GM18498 (cell line): Measurements from ENCODE around the gene NRP2.

Experiments used
- ATAC-seq: cut with Tn5 transposase; IDR thresholded peaks from one replicate; pipeline ENCODE4 v1.9.1; 2021; ENCODE audit warnings: mild to moderate bottlenecking, moderate library complexity; ENCODE audit not compliant: unreplicated experiment

Gene NRP2

GRCh38 chr2:205727174-205727573 lies 44.9 kb downstream of the NRP2 start:
- ATAC-seq, result no peak

DNA sequence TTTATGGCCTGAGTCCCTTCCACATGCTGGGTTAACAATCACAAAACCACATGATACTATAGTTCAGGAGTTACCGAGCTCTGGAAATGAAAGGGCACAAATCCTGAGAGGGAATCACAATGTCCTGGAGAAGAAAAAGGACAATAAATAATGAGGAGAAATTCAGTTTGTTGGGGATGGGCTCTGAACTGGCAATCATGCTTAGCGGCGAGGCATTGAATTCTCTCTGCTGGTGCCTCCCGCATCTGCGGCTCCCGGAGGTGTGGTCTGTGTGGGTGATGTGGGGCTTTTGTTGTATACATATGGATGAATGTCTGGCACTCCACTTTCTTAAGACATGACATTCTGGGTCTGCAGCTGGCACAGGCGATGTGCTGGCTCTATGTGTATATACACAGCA lies 46.1 kb downstream of the NRP2 start:
- no peak for ATAC-seq

DNA sequence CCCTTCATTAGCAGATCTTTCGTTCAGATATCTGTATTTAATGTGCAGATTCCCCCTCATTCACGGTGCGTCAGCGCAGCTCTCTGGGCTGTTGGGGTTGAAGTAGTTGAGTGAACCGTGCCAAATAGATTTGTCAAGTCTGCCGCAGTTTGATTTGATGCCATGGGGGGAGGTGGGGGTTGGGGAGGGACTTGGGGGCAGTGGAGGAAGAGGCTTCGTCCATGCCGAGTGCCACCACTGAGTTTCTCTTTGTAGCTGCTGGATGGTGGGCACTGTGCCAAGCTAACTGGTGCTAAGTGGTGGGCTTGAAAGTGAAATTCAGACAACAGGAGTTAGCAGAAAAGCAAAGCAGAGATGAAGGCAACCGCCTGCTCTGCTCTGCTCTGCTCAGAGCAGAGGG lies 47.9 kb downstream of the NRP2 start:
- no peak for ATAC-seq

DNA sequence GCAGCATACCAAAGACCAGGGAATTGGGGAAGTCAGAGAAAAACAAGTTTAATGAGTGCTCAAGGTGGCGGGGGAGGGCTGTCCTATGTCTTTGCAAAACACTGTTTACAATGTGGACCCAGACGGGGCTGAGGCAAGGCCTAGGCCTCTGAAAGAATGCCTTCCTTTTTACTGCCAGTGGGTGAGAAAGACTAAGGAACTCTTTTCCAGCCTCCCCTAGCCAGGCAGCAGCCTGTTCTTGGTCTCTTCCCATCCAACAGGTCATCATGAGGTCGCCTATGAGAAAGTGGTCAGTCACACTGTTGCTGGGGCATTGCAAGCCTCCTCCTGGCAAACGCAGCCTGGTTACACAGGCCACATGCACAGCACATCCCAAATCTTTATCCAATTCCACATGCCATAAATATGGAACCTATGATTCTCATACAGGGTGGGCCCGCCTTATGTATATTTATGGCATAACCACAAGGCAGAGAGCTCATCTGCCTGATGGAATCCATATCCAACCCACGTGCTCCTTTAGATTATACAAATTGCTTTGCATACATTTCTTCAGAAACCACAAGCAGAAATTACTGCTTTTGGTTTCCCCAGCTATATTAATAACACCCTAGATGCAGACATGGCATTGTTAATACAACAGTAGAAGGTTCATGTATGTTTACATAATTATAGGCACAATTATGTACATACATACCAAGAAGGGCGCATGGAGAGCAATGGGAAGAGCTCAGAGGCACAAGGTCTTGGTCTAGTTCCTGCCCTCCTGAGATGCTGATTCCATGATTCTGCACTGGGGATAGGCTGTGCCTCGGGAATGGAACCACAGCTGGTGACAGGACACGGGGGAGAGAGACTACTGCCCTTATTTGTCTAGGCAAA lies 48.6 kb downstream of the NRP2 start:
- no peak for ATAC-seq

DNA sequence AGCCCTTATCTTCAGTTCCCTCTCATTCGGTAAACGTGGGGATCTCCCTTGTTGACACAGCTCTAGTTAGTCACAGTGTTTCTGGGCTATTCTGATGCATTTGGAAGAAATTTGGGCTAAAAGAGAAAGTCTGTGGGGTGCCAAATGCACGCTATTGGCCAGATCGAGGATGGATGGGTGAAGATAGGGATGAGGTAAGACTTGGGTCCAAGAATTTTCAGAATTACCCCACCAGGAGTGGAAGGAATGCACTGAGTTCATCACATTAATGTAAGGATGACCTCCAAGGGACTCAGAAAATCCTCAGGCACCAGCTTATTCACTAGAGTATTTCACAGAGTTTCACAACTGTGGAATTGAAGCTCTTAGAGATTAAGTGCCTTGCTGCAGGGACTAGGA lies 49.3 kb downstream of the NRP2 start:
- ATAC-seq, result no peak

- no peak for ATAC-seq
Observed at GRCh38 chr2:205732314-205732713, 50.0 kb downstream of the NRP2 start.

- ATAC-seq, result no peak
Observed at GRCh38 chr2:205733082-205733481, 50.8 kb downstream of the NRP2 start.

DNA sequence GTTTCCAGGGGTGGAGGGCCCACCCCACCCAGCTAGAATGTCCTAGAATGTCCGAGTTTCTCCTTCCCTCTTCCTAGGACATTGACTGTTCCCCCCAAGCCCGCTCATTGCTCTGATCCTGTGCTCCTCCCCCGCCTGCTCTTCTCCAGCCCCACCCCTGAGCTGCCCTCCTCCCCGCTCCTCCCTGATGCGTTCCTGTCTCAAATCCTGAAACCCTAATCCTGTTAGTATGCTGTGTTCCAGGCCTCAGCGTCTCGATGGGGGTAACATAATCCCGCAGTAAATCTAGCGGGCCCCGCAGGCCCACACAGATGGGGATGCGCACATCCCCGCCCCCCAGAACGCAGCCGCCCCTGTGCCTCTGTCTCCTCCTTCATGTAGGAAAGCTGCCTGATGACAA lies 51.3 kb downstream of the NRP2 start:
- ATAC-seq, result no peak

- no peak for ATAC-seq
Observed at GRCh38 chr2:205734436-205735037, 52.2 kb downstream of the NRP2 start.

DNA sequence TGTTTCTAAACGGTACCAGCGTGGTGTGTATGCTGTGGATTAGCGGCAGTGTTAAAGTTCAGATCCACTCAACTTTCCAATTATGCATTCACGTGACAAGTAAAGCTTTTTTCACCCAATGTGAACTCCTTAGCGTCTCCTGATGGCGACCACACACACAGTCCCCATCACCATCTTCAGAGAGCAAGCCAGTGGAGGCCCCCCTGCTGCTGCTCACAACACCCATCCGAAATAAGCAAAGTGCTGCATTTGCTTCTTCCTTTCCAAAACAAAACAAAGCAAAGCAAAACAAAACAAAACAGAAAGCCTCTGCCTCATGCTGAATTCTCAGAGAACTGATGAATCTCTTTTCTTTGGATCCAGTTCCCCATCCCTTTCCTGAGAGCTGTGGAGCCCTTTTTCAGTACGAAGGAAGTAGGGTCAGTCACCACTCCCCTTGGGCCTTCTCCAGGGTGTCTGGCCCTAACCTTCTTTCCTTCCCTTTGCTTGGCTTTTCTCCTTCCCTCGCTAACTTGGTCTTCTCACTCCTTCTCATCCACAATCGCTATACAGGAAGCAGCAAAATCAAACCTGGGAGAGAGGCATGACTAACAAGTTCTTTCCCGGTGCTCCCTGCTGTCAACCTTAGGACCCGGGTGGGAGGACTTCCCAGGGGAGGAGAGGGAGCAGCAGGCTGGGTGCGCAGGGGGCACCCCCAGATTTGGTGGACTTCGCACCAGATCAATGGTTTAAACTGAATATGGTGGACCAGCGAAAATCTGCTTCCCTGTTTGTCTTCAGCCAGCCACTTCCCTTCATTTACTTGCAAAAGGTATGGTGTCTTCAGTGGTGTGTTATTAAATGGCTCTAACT lies 56.0 kb downstream of the NRP2 start:
- ATAC-seq, result no peak

GRCh38 chr2:205739620-205740019 lies 57.3 kb downstream of the NRP2 start:
- ATAC-seq, result no peak

DNA sequence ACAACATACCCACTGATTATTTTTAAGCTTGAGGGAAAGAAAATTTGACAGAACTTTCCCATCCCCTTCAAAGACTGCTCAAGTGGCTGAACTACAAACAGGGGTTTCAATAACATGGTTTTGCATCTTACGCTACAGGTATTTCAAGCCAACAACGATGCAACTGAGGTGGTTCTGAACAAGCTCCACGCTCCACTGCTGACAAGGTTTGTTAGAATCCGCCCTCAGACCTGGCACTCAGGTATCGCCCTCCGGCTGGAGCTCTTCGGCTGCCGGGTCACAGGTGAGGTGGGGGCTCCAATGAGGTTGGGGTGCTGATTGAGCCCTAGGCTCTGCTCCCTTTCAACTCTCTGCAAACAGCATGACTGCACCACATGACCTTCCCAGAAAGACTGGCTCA lies 58.1 kb downstream of the NRP2 start:
- no peak for ATAC-seq

GRCh38 chr2:205741256-205741978 lies 59.1 kb downstream of the NRP2 start:
- ATAC-seq, result no peak

DNA sequence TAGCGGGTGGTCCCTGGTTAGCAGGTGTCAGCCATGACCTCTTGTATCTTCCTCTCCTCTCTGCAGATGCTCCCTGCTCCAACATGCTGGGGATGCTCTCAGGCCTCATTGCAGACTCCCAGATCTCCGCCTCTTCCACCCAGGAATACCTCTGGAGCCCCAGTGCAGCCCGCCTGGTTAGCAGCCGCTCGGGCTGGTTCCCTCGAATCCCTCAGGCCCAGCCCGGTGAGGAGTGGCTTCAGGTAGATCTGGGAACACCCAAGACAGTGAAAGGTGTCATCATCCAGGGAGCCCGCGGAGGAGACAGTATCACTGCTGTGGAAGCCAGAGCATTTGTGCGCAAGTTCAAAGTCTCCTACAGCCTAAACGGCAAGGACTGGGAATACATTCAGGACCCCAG lies 60.8 kb downstream of the NRP2 start:
- ATAC-seq, result no peak

GRCh38 chr2:205744074-205744591 lies 61.8 kb downstream of the NRP2 start:
- ATAC-seq, result no peak

DNA sequence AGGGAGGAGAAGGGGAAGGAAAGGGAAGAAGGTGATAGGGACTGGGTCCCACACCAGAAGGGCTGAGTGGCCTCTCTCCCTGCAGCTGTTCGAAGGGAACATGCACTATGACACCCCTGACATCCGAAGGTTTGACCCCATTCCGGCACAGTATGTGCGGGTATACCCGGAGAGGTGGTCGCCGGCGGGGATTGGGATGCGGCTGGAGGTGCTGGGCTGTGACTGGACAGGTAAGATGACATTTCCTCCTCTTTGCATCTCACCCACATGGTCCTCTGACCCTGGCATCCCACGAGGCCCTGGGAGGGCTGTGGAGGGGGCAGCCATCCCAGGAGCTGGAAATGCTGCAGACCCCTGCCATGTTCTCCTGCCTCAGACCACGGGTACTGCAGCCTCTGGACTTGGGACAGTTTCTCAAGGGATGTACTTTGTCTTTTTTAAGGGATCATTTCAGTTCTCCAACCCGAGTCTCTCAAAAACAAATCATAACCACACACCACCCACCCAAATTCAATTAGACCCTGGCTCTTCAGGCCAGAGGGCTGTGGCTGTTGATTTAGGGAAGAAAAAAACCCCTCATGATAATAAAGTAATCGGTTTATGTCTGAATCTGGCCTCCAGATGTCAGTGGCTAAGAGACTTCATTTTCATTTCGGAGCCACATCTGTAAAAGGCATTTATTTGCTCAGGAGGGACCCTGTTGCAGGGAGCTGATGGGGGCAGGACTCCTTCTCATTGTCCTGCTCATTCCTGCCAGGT lies 63.5 kb downstream of the NRP2 start:
- no peak for ATAC-seq

DNA sequence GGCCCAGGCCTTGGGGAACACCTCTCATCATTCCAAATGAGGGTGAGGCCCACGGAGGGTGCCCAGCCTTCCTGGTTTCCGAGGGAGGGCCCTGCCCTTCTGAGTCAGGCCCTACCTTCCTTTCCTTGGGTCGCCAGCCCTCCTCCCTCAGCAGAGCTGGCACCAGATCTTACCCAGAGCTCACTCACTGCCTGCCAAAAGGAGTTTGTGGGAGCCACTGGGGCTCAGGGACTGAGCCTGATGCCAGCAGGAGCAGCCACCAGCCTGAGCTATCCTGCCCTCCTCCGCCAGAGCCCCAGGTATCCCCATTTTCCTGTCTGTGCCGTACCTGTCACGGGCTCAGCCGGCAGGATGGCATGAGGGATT lies 64.1 kb downstream of the NRP2 start:
- no peak for ATAC-seq

DNA sequence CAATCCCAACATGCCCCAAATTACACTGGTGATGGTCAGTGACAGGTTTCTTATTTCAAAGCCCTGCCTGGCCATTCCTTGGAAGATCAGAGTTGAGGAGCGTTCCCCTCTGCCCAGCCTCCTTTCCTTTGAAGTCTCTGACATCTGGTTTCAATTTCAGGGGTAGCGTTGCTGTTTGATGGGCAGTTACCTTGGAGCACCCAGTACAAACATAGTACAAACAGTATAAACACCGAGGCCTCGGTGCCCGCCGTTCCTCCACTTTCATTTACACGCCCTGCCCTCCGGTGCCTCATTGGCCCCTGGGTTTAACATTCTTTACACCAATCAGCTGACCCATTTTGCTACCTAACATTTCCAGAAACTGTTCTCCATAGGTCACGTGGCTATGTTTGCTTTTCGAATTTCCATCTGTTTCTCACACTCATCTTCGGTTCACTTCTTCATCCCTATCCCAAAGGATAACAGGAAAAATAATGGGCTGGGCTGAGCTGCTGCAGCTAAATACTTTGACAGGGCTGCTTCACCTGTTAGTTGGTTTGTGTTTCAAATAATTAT lies 65.6 kb downstream of the NRP2 start:
- no peak for ATAC-seq

DNA sequence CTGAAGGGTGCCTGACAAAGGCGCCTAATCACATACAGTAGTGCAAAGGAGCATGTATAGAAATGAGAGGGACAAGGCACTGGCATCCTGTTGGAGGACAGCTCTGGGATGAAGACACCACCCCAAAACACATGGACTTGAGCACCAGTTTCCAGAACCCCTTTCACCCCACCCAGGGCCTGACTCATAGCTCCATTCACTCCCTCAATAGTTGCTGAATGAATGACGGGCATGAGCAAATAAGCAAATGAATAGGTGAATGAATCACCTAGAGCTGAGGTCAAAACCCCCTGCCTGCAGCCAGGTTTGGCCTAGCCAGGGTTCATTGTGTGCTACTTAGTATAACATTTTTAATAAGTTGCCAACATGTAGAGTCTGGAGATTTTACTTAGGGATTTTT lies 66.3 kb downstream of the NRP2 start:
- ATAC-seq, result no peak

GRCh38 chr2:205749078-205749477 lies 66.8 kb downstream of the NRP2 start:
- no peak for ATAC-seq
